SK-N-SH (cell line): ENCODE measurements around the gene VCAN. TPM values are rescaled to one million over a fixed set of nuclear protein-coding genes. Genes with fewer than 3 reads are reported as not detected.
A peak's percentile ranks its signal among the peaks of the same experiment; 100 is the strongest.

ENCODE experiments used
- CTCF ChIA-PET: fragments of 300-600, 350-600 bp; formaldehyde crosslinking; extraction: SDS; loops from one replicate; lab custom pipeline; 2021; lab: Yijun Ruan, JAX
- POLR2A ChIA-PET: fragments of 350-600 bp; sonication (Branson Sonifier 250); formaldehyde crosslinking; extraction: SDS; loops from one replicate; lab custom pipeline; 2020; ENCODE audit warnings: antibody characterized with exemption, inconsistent platforms; lab: Yijun Ruan, JAX
- DNase-seq: peaks from one replicate; pipeline ENCODE4 v3.0.0; 2012
- H2AFZ ChIP-seq: fragments of 200-600 bp; sonication (generic); 2 replicates; pipeline ENCODE4 v1.8.1; 2016; ENCODE audit warnings: antibody characterized with exemption, mild to moderate bottlenecking, low read depth
- H3F3A ChIP-seq: fragments of 200-600 bp; sonication (generic); replicated peaks from 2 replicates; pipeline ENCODE3; 2016; ENCODE audit warnings: antibody characterized with exemption, mild to moderate bottlenecking; ENCODE audit not compliant: insufficient read depth
- H3K27ac ChIP-seq, 2 experiments: fragments of 200-500 bp in 1 of 2; fragments of 200-600 bp in 1 of 2; sonication (Bioruptor generic) in 1 of 2; sonication (generic), shearing (Covaris generic) in 1 of 2; 2 replicates each; pipeline versions ENCODE4 v1.5.1 to v1.6.1; 2014 to 2016; ENCODE audit warnings: low read depth in 2 of 2, inconsistent platforms in 1 of 2, low read length in 1 of 2, mild to moderate bottlenecking in 1 of 2, mixed read lengths in 1 of 2
- H3K27me3 ChIP-seq: fragments of 200-600 bp; sonication (generic), shearing (Covaris generic); 2 replicates; pipeline ENCODE4 v1.6.1; 2016; ENCODE audit warnings: mixed run types; ENCODE audit not compliant: insufficient read depth
- H3K36me3 ChIP-seq, 2 experiments: fragments of 200-500 bp in 1 of 2; fragments of 200-600 bp in 1 of 2; sonication (Bioruptor generic) in 1 of 2; sonication (generic) in 1 of 2; replicated peaks in 1 of 2; 2 replicates each; pipeline versions ENCODE3 to v1.5.1; 2014 to 2016; ENCODE audit warnings: low read length in 1 of 2, mild to moderate bottlenecking in 1 of 2; ENCODE audit not compliant: insufficient read depth in 2 of 2, control insufficient read depth in 1 of 2
- H3K4me1 ChIP-seq, 2 experiments: fragments of 200-500 bp in 1 of 2; fragments of 200-600 bp in 1 of 2; sonication (Bioruptor generic) in 1 of 2; sonication (generic), shearing (Covaris generic) in 1 of 2; 2 replicates each; pipeline versions ENCODE4 v1.5.1 to v1.6.1; 2014 to 2016; ENCODE audit warnings: low read depth in 1 of 2, low read length in 1 of 2, mixed run types in 1 of 2; ENCODE audit not compliant: insufficient read depth in 2 of 2, control insufficient read depth in 1 of 2
- H3K4me2 ChIP-seq: fragments of 200-600 bp; sonication (generic), shearing (Covaris generic); 2 replicates; pipeline ENCODE4 v1.6.1; 2017; ENCODE audit warnings: mixed run types
- H3K4me3 ChIP-seq, 2 experiments: fragments of 200-500 bp in 1 of 2; fragments of 200-600 bp in 1 of 2; sonication (Bioruptor generic) in 1 of 2; sonication (generic), shearing (Covaris generic) in 1 of 2; 2 replicates each; pipeline versions ENCODE4 v1.5.1 to v1.8.1; 2014 to 2016; ENCODE audit warnings: low read depth in 2 of 2, inconsistent platforms in 1 of 2, low read length in 1 of 2, mild to moderate bottlenecking in 1 of 2, mixed read lengths in 1 of 2, moderate library complexity in 1 of 2
- H3K79me2 ChIP-seq: fragments of 200-600 bp; sonication (generic); 2 replicates; pipeline ENCODE4 v1.8.1; 2017; ENCODE audit warnings: mild to moderate bottlenecking; ENCODE audit not compliant: insufficient read depth
- H3K9ac ChIP-seq: fragments of 200-600 bp; sonication (generic); 2 replicates; pipeline ENCODE4 v1.6.1; 2017; ENCODE audit warnings: mixed run types
- H3K9me2 ChIP-seq: fragments of 200-600 bp; sonication (generic); 2 replicates; pipeline ENCODE4 v1.6.1; 2017; ENCODE audit warnings: mixed run types
- H3K9me3 ChIP-seq: fragments of 200-600 bp; sonication (generic); 2 replicates; pipeline ENCODE4 v1.6.1; 2017; ENCODE audit warnings: mixed run types, mild to moderate bottlenecking, moderate library complexity
- H4K20me1 ChIP-seq: fragments of 200-600 bp; sonication (generic); 2 replicates; pipeline ENCODE4 v1.6.1; 2017; ENCODE audit warnings: mild to moderate bottlenecking, mixed run types; ENCODE audit not compliant: insufficient read depth
- CHD2 ChIP-seq: fragments of 150-350 bp; IDR thresholded peaks from 2 replicates; pipeline ENCODE4 v1.6.1; 2018; ENCODE audit warnings: low read length; ENCODE audit not compliant: partially characterized antibody
- EP300 ChIP-seq, 2 experiments: IDR thresholded peaks; 2 replicates each; pipeline versions ENCODE4 v1.4.0 to v1.6.1; 2012; ENCODE audit warnings: borderline replicate concordance in 1 of 2, low read depth in 1 of 2, low read length in 1 of 2
- EZH2phosphoT487 ChIP-seq: fragments of 200-600 bp; sonication (generic); IDR thresholded peaks from 2 replicates; pipeline ENCODE4 v1.6.1; 2017; ENCODE audit warnings: low read depth, mixed run types, mild to moderate bottlenecking, antibody characterized with exemption, moderate library complexity, borderline replicate concordance
- FOSL2 ChIP-seq: IDR thresholded peaks from 2 replicates; pipeline ENCODE4 v1.4.0; 2012; ENCODE audit warnings: low read depth, mild to moderate bottlenecking, moderate library complexity, borderline replicate concordance
- FOXJ3 ChIP-seq: sonication (generic); formaldehyde crosslinking; IDR thresholded peaks from 2 replicates; pipeline ENCODE4 v1.5.1; 2020; ENCODE audit warnings: mild to moderate bottlenecking, missing genetic modification reagents
- GATA2 ChIP-seq: sonication (generic); formaldehyde crosslinking; IDR thresholded peaks from 2 replicates; pipeline ENCODE4 v1.5.0; 2020; ENCODE audit warnings: mild to moderate bottlenecking, missing genetic modification reagents
- JUND ChIP-seq: IDR thresholded peaks from 2 replicates; pipeline ENCODE4 v1.4.0; 2012
- MAX ChIP-seq: IDR thresholded peaks from 2 replicates; pipeline ENCODE4 v1.4.0; 2012; ENCODE audit warnings: low read depth
- MEF2A ChIP-seq: IDR thresholded peaks from 2 replicates; pipeline ENCODE4 v1.4.0; 2012; ENCODE audit warnings: low read depth, borderline replicate concordance
- MXI1 ChIP-seq: IDR thresholded peaks from 2 replicates; pipeline ENCODE4 v1.6.1; 2012; ENCODE audit warnings: mild to moderate bottlenecking, low read depth, low read length, improper control_type of control experiment
- NFIC ChIP-seq: IDR thresholded peaks from 2 replicates; pipeline ENCODE4 v1.4.0; 2012; ENCODE audit warnings: borderline replicate concordance
- NRF1 ChIP-seq: IDR thresholded peaks from 2 replicates; pipeline ENCODE4 v1.6.1; 2012; ENCODE audit warnings: low read depth, mild to moderate bottlenecking, low read length
- PBX3 ChIP-seq: IDR thresholded peaks from 2 replicates; pipeline ENCODE4; 2012
- POLR2AphosphoS5 ChIP-seq: IDR thresholded peaks from 2 replicates; pipeline ENCODE4 v1.6.1; 2012; ENCODE audit warnings: low read depth, low read length
- RCOR1 ChIP-seq: fragments of 150-350 bp; IDR thresholded peaks from 2 replicates; pipeline ENCODE4 v1.6.1; 2017; ENCODE audit warnings: antibody characterized with exemption, low read length
- RXRA ChIP-seq: IDR thresholded peaks from 2 replicates; pipeline ENCODE4 v1.4.0; 2012; ENCODE audit warnings: low read depth, mild to moderate bottlenecking, borderline replicate concordance
- SMC3 ChIP-seq: IDR thresholded peaks from 2 replicates; pipeline ENCODE4 v1.6.1; 2012; ENCODE audit warnings: low read depth, low read length, improper control_type of control experiment
- TCF12 ChIP-seq: IDR thresholded peaks from 2 replicates; pipeline ENCODE4 v1.4.0; 2012
- TEAD4 ChIP-seq: IDR thresholded peaks from 2 replicates; pipeline ENCODE4 v1.4.0; 2012; ENCODE audit warnings: mild to moderate bottlenecking, borderline replicate concordance; ENCODE audit not compliant: insufficient read depth
- USF1 ChIP-seq: IDR thresholded peaks from 2 replicates; pipeline ENCODE4 v1.4.0; 2012; ENCODE audit warnings: low read depth, borderline replicate concordance
- YY1 ChIP-seq: IDR thresholded peaks from 2 replicates; pipeline ENCODE4 v1.4.0; 2012; ENCODE audit warnings: low read depth, mild to moderate bottlenecking
- ZBTB33 ChIP-seq: IDR thresholded peaks from 2 replicates; pipeline ENCODE4 v1.4.0; 2012; ENCODE audit warnings: low read depth, borderline replicate concordance
- WGBS: methylation state at CpG from one replicate; pipeline ENCODE4 v1.1.6; 2017; ENCODE audit warnings: low lambda C conversion rate; 5-methylcytosine and 5-hydroxymethylcytosine counted together
- polyA plus RNA-seq, 3 experiments: library from polyadenylated mRNA; depleted of rRNA; stranded (reverse); fragments of >200 nt; gene quantifications; 2 replicates each; pipeline ENCODE4 v1.2.3, GENCODE V29; 2012

VCAN gene
- polyA plus RNA-seq, 1 of the 3 experiments (the other 2 are of a cell fraction), result 142 TPM

- TF ChIP-seq ZBTB33 (no peak), MXI1 (no peak), FOXJ3 (CRISPR knock-in tag) (no peak), MEF2A (no peak), MAX (no peak), SMC3 (no peak), EZH2phosphoT487 (no peak), RCOR1 (no peak), FOSL2 (no peak)
These were observed 35.9 kb downstream of the VCAN start (continued) for GRCh38 chr5:83507431-83507830.

GRCh38 chr5:83509540-83509939 is 38.0 kb downstream of the VCAN start:
- Histone ChIP-seq H3F3A (peaks cover 52% of the 10 kb centered on the region), H3K27me3 (no peaks in the 10 kb centered on the region), H3K9me3 (no peaks in the 10 kb centered on the region), H3K4me3 (no peak overlapping the region), H3K9me2 (no peaks in the 10 kb centered on the region), H3K9ac (no peak overlapping the region), H3K4me2 (peak overlapping the region; percentile 43; the same call in 1 of the 2 replicates), H2AFZ (no peak overlapping the region), H3K36me3 (peaks cover 9 to 83% of the 10 kb centered on the region in 2 experiments), H3K27ac (peak overlapping the region; percentile 71 to 77), H4K20me1 (no peaks in the 10 kb centered on the region; the same call in 1 of the 2 replicates), H3K4me1 (peaks cover 16 to 27% of the 10 kb centered on the region in 2 experiments), H3K79me2 (peaks cover 68% of the 10 kb centered on the region)
- ChIA-PET CTCF (interaction anchor here (0.6 to 1.4 kb wide), 2 partner anchors 36 to 56 kb away, joined by 3 to 5 read pairs; no protein-coding TSS in a partner anchor), POLR2A (no interaction called here)
- DNase-seq, result peak; percentile 28
- TF ChIP-seq EZH2phosphoT487, result no peak
- no peak for TF ChIP-seq CHD2
- TF ChIP-seq NRF1, result no peak
- peak; percentile 23; the same call in 1 of the 2 replicates for TF ChIP-seq NFIC
- TF ChIP-seq TCF12, result 0 out of 2 replicates have a peak, but pooled peaks have one; percentile 20
- 41% methylated on average over 4 of the region's 4 CpGs for WGBS

GRCh38 chr5:83510260-83510659 is 38.7 kb downstream of the VCAN start:
- Histone ChIP-seq H3K9me2 (no peaks in the 10 kb centered on the region), H3K4me2 (peak overlapping the region; percentile 43; the same call in 1 of the 2 replicates), H2AFZ (no peak overlapping the region), H3K4me3 (no peak overlapping the region), H3K36me3 (peaks cover 9 to 83% of the 10 kb centered on the region in 2 experiments), H3F3A (peaks cover 52% of the 10 kb centered on the region), H4K20me1 (no peaks in the 10 kb centered on the region; the same call in 1 of the 2 replicates), H3K79me2 (peaks cover 73% of the 10 kb centered on the region), H3K4me1 (peaks cover 22 to 27% of the 10 kb centered on the region in 2 experiments), H3K27ac (peak overlapping the region; percentile 71 to 77), H3K9ac (0 out of 2 replicates have a peak overlapping the region, but pooled peaks have one; percentile 9), H3K9me3 (no peaks in the 10 kb centered on the region), H3K27me3 (no peaks in the 10 kb centered on the region)
- POLR2A ChIA-PET, result no interaction called here
- 64% methylated on average over 1 of the region's 1 CpG for WGBS
- CTCF ChIA-PET, result interaction anchor here (0.6 to 1.4 kb wide), 3 partner anchors 37 to 57 kb away, joined by 3 to 5 read pairs (median 4); no protein-coding TSS in a partner anchor
- peak; percentile 21 for DNase-seq
- TF ChIP-seq NFIC, result peak; percentile 57; the same call in 1 of the 2 replicates
- no peak for TF ChIP-seq CHD2
- no peak for TF ChIP-seq EP300 (IDR thresholded peaks at IDR 0.05; ENCODE audit: borderline replicate concordance in 1 of 2, low read depth in 1 of 2, low read length in 1 of 2)
- peak; percentile 71 for TF ChIP-seq PBX3
- TF ChIP-seq TCF12, result peak; percentile 68
- TF ChIP-seq RXRA, result no peak
- TF ChIP-seq TEAD4, result no peak
- no peak for TF ChIP-seq USF1
- TF ChIP-seq JUND, result 0 out of 2 replicates have a peak, but pooled peaks have one; percentile 24
- TF ChIP-seq POLR2AphosphoS5, result peak; percentile 21; the same call in 1 of the 2 replicates
- TF ChIP-seq YY1, result no peak
- peak; percentile 46; the same call in 1 of the 2 replicates for TF ChIP-seq GATA2
